Neural cell (in vitro differentiated cells): ENCODE results near the gene PKHD1. TPM values are rescaled to one million over a fixed set of nuclear protein-coding genes. Genes with fewer than 3 reads are reported as not detected.

Experiments used
- H2AFZ ChIP-seq: fragments of 200-600, 300-800 bp; sonication (generic), shearing (Covaris generic); 2 replicates; pipeline ENCODE4 v1.6.0; 2014; ENCODE audit warnings: low read depth, mild to moderate bottlenecking, antibody characterized with exemption, low read length, moderate library complexity
- H3F3A ChIP-seq: fragments of 200-600 bp; shearing (Covaris generic); 2 replicates; pipeline ENCODE4 v1.6.1; 2016; ENCODE audit warnings: mild to moderate bottlenecking, moderate library complexity, mixed read lengths, antibody characterized with exemption, low read length; ENCODE audit not compliant: insufficient read depth, poor library complexity, severe bottlenecking
- H3K27ac ChIP-seq: fragments of 200-600, 300-800 bp; sonication (generic), shearing (Covaris generic); 2 replicates; pipeline ENCODE4 v1.5.1; 2014; ENCODE audit warnings: mild to moderate bottlenecking, low read length, moderate library complexity
- H3K27me3 ChIP-seq: fragments of 300-800, 200-600 bp; sonication (generic), shearing (Covaris generic); 2 replicates; pipeline ENCODE4 v1.6.0; 2014; ENCODE audit warnings: mild to moderate bottlenecking, low read depth, low read length, moderate library complexity; ENCODE audit not compliant: insufficient read depth
- H3K36me3 ChIP-seq: fragments of 300-800, 200-600 bp; sonication (generic), shearing (Covaris generic); 2 replicates; pipeline ENCODE4 v1.5.1; 2014; ENCODE audit warnings: mild to moderate bottlenecking, antibody characterized with exemption, low read length, moderate library complexity; ENCODE audit not compliant: insufficient read depth
- H3K4me2 ChIP-seq: fragments of 300-800, 200-600 bp; sonication (generic), shearing (Covaris generic); 2 replicates; pipeline ENCODE4 v1.6.0; 2014; ENCODE audit warnings: mild to moderate bottlenecking, low read length
- H3K4me3 ChIP-seq: fragments of 300-800, 200-600 bp; sonication (generic), shearing (Covaris generic); 2 replicates; pipeline ENCODE4 v1.5.1; 2014; ENCODE audit warnings: mild to moderate bottlenecking, low read length, moderate library complexity
- H3K79me2 ChIP-seq: fragments of 200-600 bp; shearing (Covaris generic); replicated peaks from 2 replicates; pipeline ENCODE4 v1.6.0; 2014; ENCODE audit warnings: mild to moderate bottlenecking, low read length, moderate library complexity; ENCODE audit not compliant: insufficient read depth
- H3K9ac ChIP-seq: fragments of 300-800, 200-600 bp; sonication (generic), shearing (Covaris generic); 2 replicates; pipeline ENCODE4 v1.6.1; 2016; ENCODE audit warnings: mild to moderate bottlenecking, low read length, mixed read lengths
- H3K9me2 ChIP-seq: fragments of 200-600 bp; shearing (Covaris generic); 2 replicates; pipeline ENCODE4 v1.6.1; 2016; ENCODE audit warnings: mild to moderate bottlenecking, low read length, mixed read lengths; ENCODE audit not compliant: insufficient read depth
- H3K9me3 ChIP-seq: fragments of 200-600, 300-800 bp; sonication (generic), shearing (Covaris generic); 2 replicates; pipeline ENCODE4 v1.6.1; 2016; ENCODE audit warnings: mild to moderate bottlenecking, mixed run types, low read length, moderate library complexity, mixed read lengths
- H4K20me1 ChIP-seq: fragments of 200-600 bp; shearing (Covaris generic); 2 replicates; pipeline ENCODE4 v1.6.1; 2016; ENCODE audit warnings: mild to moderate bottlenecking, mixed run types; ENCODE audit not compliant: insufficient read depth
- CTCF ChIP-seq: fragments of 450-650 bp; IDR thresholded peaks from 2 replicates; pipeline ENCODE4 v1.5.1; 2014; ENCODE audit warnings: antibody characterized with exemption, mild to moderate bottlenecking, moderate library complexity; ENCODE audit not compliant: poor library complexity, severe bottlenecking
- EP300 ChIP-seq: fragments of 450-650 bp; conservative IDR thresholded peaks from 2 replicates; pipeline ENCODE4 v1.6.1; 2014; ENCODE audit warnings: antibody characterized with exemption, mild to moderate bottlenecking, moderate library complexity; ENCODE audit not compliant: poor library complexity, severe bottlenecking
- EZH2 ChIP-seq: fragments of 200-600, 300-800 bp; shearing (Covaris generic), sonication (generic); IDR thresholded peaks from 2 replicates; pipeline ENCODE4 v1.6.1; 2014; ENCODE audit warnings: antibody characterized with exemption, low read length, borderline replicate concordance, mild to moderate bottlenecking; ENCODE audit not compliant: insufficient read depth, poor library complexity, severe bottlenecking
- MXI1 ChIP-seq: fragments of 450-650 bp; conservative IDR thresholded peaks from 2 replicates; pipeline ENCODE4 v1.6.1; 2014; ENCODE audit warnings: antibody characterized with exemption, mild to moderate bottlenecking; ENCODE audit not compliant: poor library complexity, severe bottlenecking
- POLR2AphosphoS5 ChIP-seq: IDR thresholded peaks from 2 replicates; pipeline ENCODE4 v1.6.1; 2012
- RAD21 ChIP-seq: fragments of 450-650 bp; conservative IDR thresholded peaks from 2 replicates; pipeline ENCODE4 v1.6.1; 2014; ENCODE audit warnings: antibody characterized with exemption, mild to moderate bottlenecking, moderate library complexity
- SMC3 ChIP-seq: fragments of 450-650 bp; conservative IDR thresholded peaks from 2 replicates; pipeline ENCODE4 v1.6.1; 2014; ENCODE audit warnings: antibody characterized with exemption, mild to moderate bottlenecking, moderate library complexity; ENCODE audit not compliant: poor library complexity
- TAF1 ChIP-seq: IDR thresholded peaks from 2 replicates; pipeline ENCODE4 v1.6.1; 2012; ENCODE audit warnings: low read depth
- polyA plus RNA-seq: library from polyadenylated mRNA; depleted of rRNA; stranded (reverse); fragments of >200 nt; gene quantifications from 2 replicates; pipeline ENCODE4 v1.2.3, GENCODE V29; 2014
- TF ChIP-seq, protein P1 (sequence below): IDR thresholded peaks from 2 replicates; pipeline ENCODE4 v1.6.1; 2012; ENCODE audit warnings: borderline replicate concordance

Gene PKHD1
- polyA plus RNA-seq, 1 donor from 2014 or later = not detected

- H3K36me3 ChIP-seq = no peaks in the 10 kb centered on the region
- H4K20me1 ChIP-seq = no peaks in the 10 kb centered on the region
- H3K9me3 ChIP-seq = no peaks in the 10 kb centered on the region
- no peaks in the 10 kb centered on the region for H3F3A ChIP-seq
- H3K4me2 ChIP-seq = no peak overlapping the region
- H3K4me3 ChIP-seq = no peak overlapping the region
- H3K79me2 ChIP-seq = no peaks in the 10 kb centered on the region
- H3K9me2 ChIP-seq = no peaks in the 10 kb centered on the region
- TF ChIP-seq TAF1 (no peak), EZH2 (no peak)
- H3K9ac ChIP-seq = no peak overlapping the region
- H3K27me3 ChIP-seq = no peaks in the 10 kb centered on the region
- H2AFZ ChIP-seq = no peak overlapping the region
- H3K27ac ChIP-seq = no peak overlapping the region
These were observed 73.0 kb downstream of the PKHD1 start for GRCh38 chr6:52014391-52014790.

GRCh38 chr6:52013035-52013434 lies 74.4 kb downstream of the PKHD1 start:
- Histone ChIP-seq H3K27me3 (no peaks in the 10 kb centered on the region), H3K9me3 (no peaks in the 10 kb centered on the region), H3K4me3 (no peak overlapping the region), H3K79me2 (no peaks in the 10 kb centered on the region), H4K20me1 (no peaks in the 10 kb centered on the region), H3K4me2 (no peak overlapping the region), H3K36me3 (no peaks in the 10 kb centered on the region), H3F3A (no peaks in the 10 kb centered on the region), H2AFZ (no peak overlapping the region), H3K27ac (no peak overlapping the region), H3K9me2 (no peaks in the 10 kb centered on the region), H3K9ac (no peak overlapping the region)
- TF ChIP-seq, protein P1, sequence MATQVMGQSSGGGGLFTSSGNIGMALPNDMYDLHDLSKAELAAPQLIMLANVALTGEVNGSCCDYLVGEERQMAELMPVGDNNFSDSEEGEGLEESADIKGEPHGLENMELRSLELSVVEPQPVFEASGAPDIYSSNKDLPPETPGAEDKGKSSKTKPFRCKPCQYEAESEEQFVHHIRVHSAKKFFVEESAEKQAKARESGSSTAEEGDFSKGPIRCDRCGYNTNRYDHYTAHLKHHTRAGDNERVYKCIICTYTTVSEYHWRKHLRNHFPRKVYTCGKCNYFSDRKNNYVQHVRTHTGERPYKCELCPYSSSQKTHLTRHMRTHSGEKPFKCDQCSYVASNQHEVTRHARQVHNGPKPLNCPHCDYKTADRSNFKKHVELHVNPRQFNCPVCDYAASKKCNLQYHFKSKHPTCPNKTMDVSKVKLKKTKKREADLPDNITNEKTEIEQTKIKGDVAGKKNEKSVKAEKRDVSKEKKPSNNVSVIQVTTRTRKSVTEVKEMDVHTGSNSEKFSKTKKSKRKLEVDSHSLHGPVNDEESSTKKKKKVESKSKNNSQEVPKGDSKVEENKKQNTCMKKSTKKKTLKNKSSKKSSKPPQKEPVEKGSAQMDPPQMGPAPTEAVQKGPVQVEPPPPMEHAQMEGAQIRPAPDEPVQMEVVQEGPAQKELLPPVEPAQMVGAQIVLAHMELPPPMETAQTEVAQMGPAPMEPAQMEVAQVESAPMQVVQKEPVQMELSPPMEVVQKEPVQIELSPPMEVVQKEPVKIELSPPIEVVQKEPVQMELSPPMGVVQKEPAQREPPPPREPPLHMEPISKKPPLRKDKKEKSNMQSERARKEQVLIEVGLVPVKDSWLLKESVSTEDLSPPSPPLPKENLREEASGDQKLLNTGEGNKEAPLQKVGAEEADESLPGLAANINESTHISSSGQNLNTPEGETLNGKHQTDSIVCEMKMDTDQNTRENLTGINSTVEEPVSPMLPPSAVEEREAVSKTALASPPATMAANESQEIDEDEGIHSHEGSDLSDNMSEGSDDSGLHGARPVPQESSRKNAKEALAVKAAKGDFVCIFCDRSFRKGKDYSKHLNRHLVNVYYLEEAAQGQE = no peak
- no peak for TF ChIP-seq CTCF
- TF ChIP-seq RAD21 = no peak
- no peak for TF ChIP-seq MXI1
- no peak for TF ChIP-seq SMC3
- TF ChIP-seq EZH2 = no peak

GRCh38 chr6:52012582-52012981 lies 74.8 kb downstream of the PKHD1 start:
- TF ChIP-seq SMC3 = no peak
- TF ChIP-seq MXI1 = no peak
- TF ChIP-seq RAD21 = no peak
- TF ChIP-seq CTCF = no peak
- TF ChIP-seq EP300 = no peak
- TF ChIP-seq TAF1 = no peak
- TF ChIP-seq EZH2 = no peak
- no peak for TF ChIP-seq POLR2AphosphoS5
- TF ChIP-seq, protein P1 = no peak
- Histone ChIP-seq H3K27ac (no peak overlapping the region), H3K36me3 (no peaks in the 10 kb centered on the region), H2AFZ (no peak overlapping the region), H3K4me3 (no peak overlapping the region), H4K20me1 (no peaks in the 10 kb centered on the region), H3K9me2 (no peaks in the 10 kb centered on the region), H3F3A (no peaks in the 10 kb centered on the region), H3K9ac (no peak overlapping the region), H3K9me3 (no peaks in the 10 kb centered on the region), H3K27me3 (no peaks in the 10 kb centered on the region), H3K79me2 (no peaks in the 10 kb centered on the region), H3K4me2 (no peak overlapping the region)
